ENCODE results near the gene CDCA4. TPM values are rescaled to one million over a fixed set of nuclear protein-coding genes. Genes with fewer than 3 reads are reported as not detected.
"Not testable (repeated sequence)": the region's sequence is repeated elsewhere in the genome, so short reads cannot be mapped to it uniquely, and the experiment has no call there.

Gene CDCA4
- total RNA-seq, 1 experiment from 2014 or later: 41.4 TPM

DNA sequence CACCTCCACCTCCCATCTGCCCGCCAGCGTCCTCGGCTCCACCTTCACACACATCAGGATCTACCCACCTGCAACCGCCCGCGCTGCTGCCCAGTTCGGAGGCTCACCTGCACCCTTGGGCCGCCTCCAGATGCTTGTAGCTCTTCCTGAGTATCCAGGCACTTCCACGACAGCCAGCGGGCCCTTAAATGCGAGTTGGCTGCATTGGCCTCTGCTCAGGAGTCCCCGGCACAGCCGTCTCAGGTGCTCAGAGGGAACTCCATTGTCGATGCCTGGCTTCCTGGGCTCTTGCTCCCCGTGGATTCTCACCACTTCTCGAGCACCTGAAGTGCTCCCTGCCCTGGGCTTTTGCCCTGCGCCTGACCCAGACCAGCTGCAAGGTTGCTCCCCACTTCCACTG is 21.9 kb upstream of the CDCA4 start:
- TF ChIP-seq, protein P1, sequence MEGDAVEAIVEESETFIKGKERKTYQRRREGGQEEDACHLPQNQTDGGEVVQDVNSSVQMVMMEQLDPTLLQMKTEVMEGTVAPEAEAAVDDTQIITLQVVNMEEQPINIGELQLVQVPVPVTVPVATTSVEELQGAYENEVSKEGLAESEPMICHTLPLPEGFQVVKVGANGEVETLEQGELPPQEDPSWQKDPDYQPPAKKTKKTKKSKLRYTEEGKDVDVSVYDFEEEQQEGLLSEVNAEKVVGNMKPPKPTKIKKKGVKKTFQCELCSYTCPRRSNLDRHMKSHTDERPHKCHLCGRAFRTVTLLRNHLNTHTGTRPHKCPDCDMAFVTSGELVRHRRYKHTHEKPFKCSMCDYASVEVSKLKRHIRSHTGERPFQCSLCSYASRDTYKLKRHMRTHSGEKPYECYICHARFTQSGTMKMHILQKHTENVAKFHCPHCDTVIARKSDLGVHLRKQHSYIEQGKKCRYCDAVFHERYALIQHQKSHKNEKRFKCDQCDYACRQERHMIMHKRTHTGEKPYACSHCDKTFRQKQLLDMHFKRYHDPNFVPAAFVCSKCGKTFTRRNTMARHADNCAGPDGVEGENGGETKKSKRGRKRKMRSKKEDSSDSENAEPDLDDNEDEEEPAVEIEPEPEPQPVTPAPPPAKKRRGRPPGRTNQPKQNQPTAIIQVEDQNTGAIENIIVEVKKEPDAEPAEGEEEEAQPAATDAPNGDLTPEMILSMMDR (IDR thresholded peaks at IDR 0.05; ENCODE audit: insufficient read depth in 1 of 2, low read depth in 1 of 2, low read length in 1 of 2, severe bottlenecking in 1 of 2, unreplicated experiment in 1 of 2): no peak
- Mint-ChIP-seq H3K27me3 (ENCODE audit: insufficient read depth, unreplicated experiment) (peaks cover 5% of the 10 kb centered on the region), H3K36me3 (ENCODE audit: insufficient read depth, unreplicated experiment) (no peaks in the 10 kb centered on the region), H3K4me1 (ENCODE audit: low read depth, unreplicated experiment) (no peaks in the 10 kb centered on the region), H3K27ac (ENCODE audit: unreplicated experiment) (no peak overlapping the region), H3K9me3 (ENCODE audit: unreplicated experiment) (no peaks in the 10 kb centered on the region), H3K4me3 (ENCODE audit: unreplicated experiment) (no peak overlapping the region)
- BruUV-seq (replicated peaks): no TSS peak
- no peaks in the 10 kb centered on the region; the same call in 1 of the 2 replicates for H3K27me3 ChIP-seq (replicated peaks; ENCODE audit: control insufficient read depth, insufficient read depth, low read length)
- ChIA-PET POLR2A (no interaction called here), CTCF (no interaction called here)
- H3K4me1 ChIP-seq: peaks cover 3% of the 10 kb centered on the region; the same call in 1 of the 2 replicates
- no peak for DNase-seq
- no peaks in the 10 kb centered on the region for H3K36me3 ChIP-seq (ENCODE audit: control insufficient read depth, insufficient read depth, low read length)
- H3K9me3 ChIP-seq: no peaks in the 10 kb centered on the region
- intact Hi-C loops (cut with micrococcal nuclease; ENCODE audit: unreplicated experiment): no loop called here
- no peak overlapping the region for H3K4me3 ChIP-seq (ENCODE audit: low read depth, low read length)

DNA sequence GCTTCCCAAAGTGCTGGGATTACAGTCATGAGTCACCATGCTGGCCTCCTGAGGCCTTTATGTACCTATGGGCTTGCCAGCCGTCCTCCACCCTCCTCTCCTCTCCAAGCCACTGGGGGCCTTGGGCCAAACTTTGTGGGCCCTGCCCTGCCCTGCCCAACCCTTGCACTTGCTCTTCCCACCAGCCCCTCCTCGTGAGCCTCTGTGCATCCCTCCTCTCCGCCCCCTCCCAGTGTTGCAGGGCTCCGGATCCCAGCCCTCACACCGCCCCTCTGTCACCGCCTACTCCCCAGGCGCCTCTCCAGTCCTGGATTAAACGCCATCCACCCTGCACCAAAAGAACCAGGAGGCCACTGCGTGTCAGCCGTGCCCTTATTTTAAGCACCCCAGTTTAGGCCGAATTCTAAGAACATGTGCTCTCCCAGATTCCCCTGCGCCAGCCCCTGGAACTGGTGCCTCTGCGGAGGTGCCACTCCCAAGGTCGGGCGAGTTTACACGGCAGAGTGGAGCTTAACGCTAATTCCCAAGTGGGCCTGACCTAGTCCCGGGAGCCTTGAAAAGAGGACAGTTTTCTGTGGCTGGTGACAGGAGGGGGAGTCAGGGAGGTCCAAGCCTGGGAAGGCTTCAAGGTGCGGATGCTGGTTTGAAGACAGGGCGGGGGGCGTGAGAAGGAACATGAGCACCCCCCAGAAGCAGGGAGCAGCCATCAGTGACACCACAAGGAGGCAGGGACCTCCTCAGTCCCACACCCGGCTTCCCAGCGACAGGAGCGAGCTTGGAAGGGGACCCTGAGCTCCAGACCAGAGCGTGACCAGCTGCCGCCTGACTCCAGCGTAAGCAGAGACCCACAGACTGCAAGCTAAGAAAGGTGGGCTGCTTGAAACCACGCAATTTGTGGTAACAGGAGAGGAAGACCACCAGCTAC is 21.2 kb upstream of the CDCA4 start:
- H3K27me3 Mint-ChIP-seq (ENCODE audit: insufficient read depth, unreplicated experiment): peaks cover 5% of the 10 kb centered on the region
- no peak overlapping the region for H3K27ac Mint-ChIP-seq (ENCODE audit: unreplicated experiment)
- BruUV-seq (replicated peaks): no TSS peak
- TF ChIP-seq, protein P1 (IDR thresholded peaks at IDR 0.05; ENCODE audit: insufficient read depth in 1 of 2, low read depth in 1 of 2, low read length in 1 of 2, severe bottlenecking in 1 of 2, unreplicated experiment in 1 of 2): no peak
- no peaks in the 10 kb centered on the region for H3K36me3 Mint-ChIP-seq (ENCODE audit: insufficient read depth, unreplicated experiment)
- Histone ChIP-seq H3K4me3 (ENCODE audit: low read depth, low read length) (no peak overlapping the region), H3K9me3 (no peaks in the 10 kb centered on the region), H3K4me1 (peaks cover 3% of the 10 kb centered on the region; the same call in 1 of the 2 replicates), H3K36me3 (ENCODE audit: control insufficient read depth, insufficient read depth, low read length) (no peaks in the 10 kb centered on the region), H3K27me3 (replicated peaks; ENCODE audit: control insufficient read depth, insufficient read depth, low read length) (no peaks in the 10 kb centered on the region; the same call in 1 of the 2 replicates)
- H3K9me3 Mint-ChIP-seq (ENCODE audit: unreplicated experiment): no peaks in the 10 kb centered on the region
- ChIA-PET POLR2A (no interaction called here), CTCF (no interaction called here)
- H3K4me1 Mint-ChIP-seq (ENCODE audit: low read depth, unreplicated experiment): no peaks in the 10 kb centered on the region
- no peak for DNase-seq
- no peak overlapping the region for H3K4me3 Mint-ChIP-seq (ENCODE audit: unreplicated experiment)
- intact Hi-C loops (cut with micrococcal nuclease; ENCODE audit: unreplicated experiment): no loop called here

DNA sequence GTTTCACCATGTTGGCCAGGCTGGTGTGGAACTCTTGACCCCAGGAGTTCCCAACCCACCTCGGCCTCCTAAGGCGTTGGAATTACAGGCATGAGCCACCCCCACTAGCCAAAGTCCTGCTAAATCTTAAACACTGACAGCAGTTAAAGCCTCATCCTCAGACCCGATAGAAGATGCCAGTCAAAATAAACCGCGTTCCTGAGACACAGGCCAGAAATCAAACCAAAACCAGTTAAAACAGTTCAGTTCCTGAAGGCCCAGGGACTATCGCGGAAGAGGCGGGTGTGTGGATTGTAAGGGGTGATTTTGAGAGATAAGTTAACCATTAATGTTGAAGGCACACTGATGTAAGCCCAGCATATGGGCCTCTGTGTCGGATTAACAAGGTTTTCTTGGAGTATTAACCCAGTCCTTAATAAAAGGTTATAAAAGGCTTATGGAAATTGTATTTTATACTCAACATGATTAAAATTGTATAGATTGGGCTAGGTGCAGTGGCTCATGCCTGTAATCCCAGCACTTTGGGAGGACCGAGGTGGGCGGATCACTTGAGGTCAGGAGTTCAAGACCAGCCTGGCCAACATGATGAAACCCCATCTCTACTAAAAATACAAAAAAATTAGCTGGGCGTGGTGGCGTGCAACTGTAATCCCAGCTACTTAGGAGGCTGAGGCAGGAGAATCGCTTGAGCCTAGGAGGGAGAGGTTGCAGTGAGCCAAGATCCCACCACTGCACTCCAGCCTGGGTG is 18.7 kb upstream of the CDCA4 start:
- TF ChIP-seq, protein P1 (IDR thresholded peaks at IDR 0.05; ENCODE audit: insufficient read depth in 1 of 2, low read depth in 1 of 2, low read length in 1 of 2, severe bottlenecking in 1 of 2, unreplicated experiment in 1 of 2): no peak
- no peaks in the 10 kb centered on the region; the same call in 1 of the 2 replicates for H3K27me3 ChIP-seq (replicated peaks; ENCODE audit: control insufficient read depth, insufficient read depth, low read length)
- H3K36me3 Mint-ChIP-seq (ENCODE audit: insufficient read depth, unreplicated experiment): no peaks in the 10 kb centered on the region
- H3K27ac Mint-ChIP-seq (ENCODE audit: unreplicated experiment): no peak overlapping the region
- no peaks in the 10 kb centered on the region for H3K4me1 Mint-ChIP-seq (ENCODE audit: low read depth, unreplicated experiment)
- DNase-seq: no peak
- H3K4me1 ChIP-seq: no peaks in the 10 kb centered on the region
- peaks cover under 1% of the 10 kb centered on the region for H3K27me3 Mint-ChIP-seq (ENCODE audit: insufficient read depth, unreplicated experiment)
- ChIA-PET CTCF (no interaction called here), POLR2A (no interaction called here)
- intact Hi-C loops (cut with micrococcal nuclease; ENCODE audit: unreplicated experiment): no loop called here
- H3K9me3 Mint-ChIP-seq (ENCODE audit: unreplicated experiment): no peaks in the 10 kb centered on the region
- H3K9me3 ChIP-seq: no peaks in the 10 kb centered on the region
- no peaks in the 10 kb centered on the region for H3K36me3 ChIP-seq (ENCODE audit: control insufficient read depth, insufficient read depth, low read length)
- H3K4me3 Mint-ChIP-seq (ENCODE audit: unreplicated experiment): no peak overlapping the region
- H3K4me3 ChIP-seq (ENCODE audit: low read depth, low read length): no peak overlapping the region
- BruUV-seq (replicated peaks): no TSS peak

DNA sequence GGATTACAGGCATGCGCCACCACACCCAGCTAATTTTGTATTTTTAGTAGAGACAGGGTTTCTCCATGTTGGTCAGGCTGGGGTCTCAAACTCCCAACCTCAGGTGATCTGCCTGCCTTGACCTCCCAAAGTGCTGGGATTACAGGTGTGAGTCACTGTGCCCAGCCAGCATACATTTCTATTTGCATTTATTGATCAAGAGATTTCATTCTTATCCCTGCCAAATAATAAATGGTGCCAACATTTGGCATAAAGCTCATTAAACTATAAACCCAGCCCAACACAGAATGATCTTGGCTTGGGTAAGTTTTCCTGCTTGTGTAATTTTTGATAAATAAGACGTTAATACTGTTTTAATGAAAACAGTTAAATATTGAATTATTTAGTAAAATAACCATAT is 14.7 kb upstream of the CDCA4 start:
- H3K4me3 Mint-ChIP-seq (ENCODE audit: unreplicated experiment); DNase-seq; H3K36me3 ChIP-seq (ENCODE audit: control insufficient read depth, insufficient read depth, low read length); BruUV-seq (replicated peaks); H3K36me3 Mint-ChIP-seq (ENCODE audit: insufficient read depth, unreplicated experiment); H3K27me3 ChIP-seq (replicated peaks; ENCODE audit: control insufficient read depth, insufficient read depth, low read length); H3K4me3 ChIP-seq (ENCODE audit: low read depth, low read length); H3K27ac Mint-ChIP-seq (ENCODE audit: unreplicated experiment); H3K9me3 ChIP-seq; H3K4me1 Mint-ChIP-seq (ENCODE audit: low read depth, unreplicated experiment); H3K9me3 Mint-ChIP-seq (ENCODE audit: unreplicated experiment); H3K27me3 Mint-ChIP-seq (ENCODE audit: insufficient read depth, unreplicated experiment); H3K4me1 ChIP-seq; intact Hi-C loops (cut with micrococcal nuclease; ENCODE audit: unreplicated experiment); POLR2A ChIA-PET: not testable (repeated sequence)
- CTCF ChIA-PET: interaction anchor here (0.7 to 1.0 kb wide), 2 partner anchors 10 to 58 kb away, joined by 3 to 4 read pairs; partner anchors contain the start of gene AHNAK2
